GM18517 (cell line): ENCODE data around the gene KLHL6.

Experiments
- ATAC-seq: cut with Tn5 transposase; IDR thresholded peaks from one replicate; pipeline ENCODE4 v1.9.1; 2021; ENCODE audit warnings: mild to moderate bottlenecking, moderate library complexity; ENCODE audit not compliant: unreplicated experiment

Gene KLHL6

GRCh38 chr3:183508821-183509220 lies 46.7 kb downstream of the KLHL6 start:
- ATAC-seq = no peak

GRCh38 chr3:183507551-183507950 lies 48.0 kb downstream of the KLHL6 start:
- ATAC-seq = no peak

GRCh38 chr3:183506674-183507320 lies 48.7 kb downstream of the KLHL6 start:
- no peak for ATAC-seq

GRCh38 chr3:183504597-183504996 lies 50.9 kb downstream of the KLHL6 start:
- no peak for ATAC-seq

- ATAC-seq = no peak
Observed at GRCh38 chr3:183503746-183504145, 51.8 kb downstream of the KLHL6 start.

GRCh38 chr3:183502237-183503181 lies 53.0 kb downstream of the KLHL6 start:
- no peak for ATAC-seq

- ATAC-seq = no peak
Observed at GRCh38 chr3:183500981-183501704, 54.4 kb downstream of the KLHL6 start.

GRCh38 chr3:183500319-183500718 lies 55.2 kb downstream of the KLHL6 start:
- no peak for ATAC-seq

- ATAC-seq = no peak
Observed at GRCh38 chr3:183498634-183499033, 56.9 kb downstream of the KLHL6 start.

- ATAC-seq = no peak
Observed at GRCh38 chr3:183497313-183497712, 58.2 kb downstream of the KLHL6 start.

- no peak for ATAC-seq
Observed at GRCh38 chr3:183496311-183496710, 59.2 kb downstream of the KLHL6 start.

- no peak for ATAC-seq
Observed at GRCh38 chr3:183494341-183494740, 61.2 kb downstream of the KLHL6 start.

GRCh38 chr3:183493296-183494045 lies 62.0 kb downstream of the KLHL6 start:
- ATAC-seq = no peak

GRCh38 chr3:183492849-183493179 lies 62.7 kb downstream of the KLHL6 start:
- no peak for ATAC-seq

GRCh38 chr3:183491923-183492848 lies 63.3 kb downstream of the KLHL6 start:
- no peak for ATAC-seq

GRCh38 chr3:183491109-183491922 lies 64.2 kb downstream of the KLHL6 start:
- no peak for ATAC-seq

GRCh38 chr3:183490653-183491052 lies 64.9 kb downstream of the KLHL6 start:
- ATAC-seq = no peak

GRCh38 chr3:183490211-183490601 lies 65.3 kb downstream of the KLHL6 start:
- no peak for ATAC-seq
